GM12878 (cell line): ENCODE measurements around the gene CBLB. TPM values are rescaled to one million over a fixed set of nuclear protein-coding genes. Genes with fewer than 3 reads are reported as not detected.

Source experiments
- ATAC-seq: fragments of 200-7000 bp; cut with Tn5 transposase; 3 replicates; pipeline ENCODE4 v1.9.1; 2020; ENCODE audit warnings: mild to moderate bottlenecking, moderate library complexity
- BruUV-seq: library from RNA; stranded (reverse); fragments of 400-500 nt; replicated peaks from 2 replicates; lab custom pipeline; 2021; lab: Mats Ljungman, UMichigan
- CTCF ChIA-PET: fragments of 300-600 bp; sonication (Branson Sonifier 250); formaldehyde crosslinking; extraction: SDS; loops from one replicate; lab custom pipeline; 2021; ENCODE audit warnings: inconsistent platforms; lab: Yijun Ruan, JAX
- POLR2A ChIA-PET: fragments of 350-600 bp; formaldehyde crosslinking; extraction: SDS; loops from one replicate; lab custom pipeline; 2021; ENCODE audit warnings: inconsistent platforms; lab: Charles Lee
- RAD21 ChIA-PET: fragments of 300-600 bp; sonication (Branson Sonifier 250); formaldehyde crosslinking; loops from one replicate; lab custom pipeline; 2023; ENCODE audit warnings: antibody characterized with exemption; ENCODE audit not compliant: unreplicated experiment; lab: Charles Lee
- SMC1A ChIA-PET: fragments of 300-600 bp; sonication (Branson Sonifier 250); formaldehyde crosslinking; loops from one replicate; lab custom pipeline; 2023; ENCODE audit not compliant: unreplicated experiment, uncharacterized antibody; lab: Charles Lee
- DNase-seq: peaks from one replicate; pipeline ENCODE4 v3.0.0-alpha.2; 2011; ENCODE audit warnings: low read depth, low spot score
- FAIRE-seq: peaks from 3 replicates; lab custom pipeline; 2011; peaks lifted over from hg19 to GRCh38; lab: Jason Lieb, UNC
- H2AFZ ChIP-seq: 2 replicates; pipeline ENCODE4 v1.6.0; 2011; ENCODE audit warnings: low read depth, low read length, control low read depth; ENCODE audit not compliant: control insufficient read depth
- H3K27ac ChIP-seq: 2 replicates; pipeline ENCODE4 v1.5.1; 2011; ENCODE audit warnings: control low read depth; ENCODE audit not compliant: control insufficient read depth, insufficient read depth
- H3K27me3 ChIP-seq, 2 experiments: replicated peaks in 1 of 2; 2 replicates each; pipeline versions ENCODE4 v1.6.0 to v1.6.1; 2011; ENCODE audit warnings: low read length in 1 of 2; ENCODE audit not compliant: control insufficient read depth in 2 of 2, insufficient read depth in 2 of 2
- H3K36me3 ChIP-seq, 2 experiments: 2 replicates each; pipeline ENCODE4 v1.5.1; 2011; ENCODE audit warnings: low read length in 1 of 2; ENCODE audit not compliant: control insufficient read depth in 2 of 2, insufficient read depth in 2 of 2
- H3K4me1 ChIP-seq: 2 replicates; pipeline ENCODE4 v1.6.1; 2011; ENCODE audit warnings: mild to moderate bottlenecking, low read length, moderate library complexity, mixed read lengths; ENCODE audit not compliant: control insufficient read depth, insufficient read depth
- H3K4me2 ChIP-seq: 2 replicates; pipeline ENCODE4 v1.6.0; 2011; ENCODE audit warnings: control low read depth; ENCODE audit not compliant: control insufficient read depth, insufficient read depth
- H3K4me3 ChIP-seq: fragments of 200-600 bp; sonication (generic); 2 replicates; pipeline ENCODE4 v1.5.1; 2016
- H3K79me2 ChIP-seq: 2 replicates; pipeline ENCODE4 v1.6.0; 2011; ENCODE audit warnings: low read length; ENCODE audit not compliant: control insufficient read depth, insufficient read depth
- H3K9ac ChIP-seq: 2 replicates; pipeline ENCODE4 v1.8.0; 2011; ENCODE audit warnings: low read length, control low read depth, mixed read lengths; ENCODE audit not compliant: control insufficient read depth, insufficient read depth
- H3K9me3 ChIP-seq: replicated peaks from 3 replicates; pipeline ENCODE4 v1.5.1; 2011; ENCODE audit warnings: mild to moderate bottlenecking, low read length; ENCODE audit not compliant: control insufficient read depth, insufficient read depth
- H4K20me1 ChIP-seq: 2 replicates; pipeline ENCODE4 v1.6.0; 2011; ENCODE audit not compliant: control insufficient read depth, insufficient read depth
- CHD4 ChIP-seq: fragments of 200-600 bp; sonication (generic); IDR thresholded peaks from 2 replicates; pipeline ENCODE4 v1.6.1; 2016; ENCODE audit warnings: mild to moderate bottlenecking
- EED ChIP-seq: sonication (generic); IDR thresholded peaks from 2 replicates; pipeline ENCODE4 v1.6.1; 2016; ENCODE audit warnings: antibody characterized with exemption, low read depth
- EZH2 ChIP-seq: IDR thresholded peaks from 2 replicates; pipeline ENCODE4 v1.6.1; 2012; ENCODE audit warnings: low read depth, mild to moderate bottlenecking, control low read depth, inconsistent platforms, low read length, borderline replicate concordance; ENCODE audit not compliant: control insufficient read depth
- IRF4 ChIP-seq: IDR thresholded peaks from 2 replicates; pipeline ENCODE4 v1.6.1; 2011; ENCODE audit warnings: low read depth, low read length
- MTA2 ChIP-seq: fragments of 450-650 bp; IDR thresholded peaks from 2 replicates; pipeline ENCODE4 v1.6.1; 2016; ENCODE audit warnings: low read depth, mild to moderate bottlenecking, moderate library complexity
- NFIC ChIP-seq: IDR thresholded peaks from 2 replicates; pipeline ENCODE4 v1.6.1; 2012; ENCODE audit warnings: low read depth, mild to moderate bottlenecking, inconsistent platforms, low read length, moderate library complexity
- NFXL1 ChIP-seq: fragments of 450-650 bp; IDR thresholded peaks from 2 replicates; pipeline ENCODE4 v1.6.1; 2017; ENCODE audit warnings: antibody characterized with exemption, mild to moderate bottlenecking, borderline replicate concordance
- NR2C2 ChIP-seq: IDR thresholded peaks from 2 replicates; pipeline ENCODE4 v1.6.1; 2011; ENCODE audit warnings: borderline replicate concordance, low read depth; ENCODE audit not compliant: control insufficient read depth, insufficient read length
- SP1 ChIP-seq: IDR thresholded peaks from one replicate; pipeline ENCODE4 v1.6.1; 2011; ENCODE audit warnings: low read depth, low read length
- TCF7 ChIP-seq: IDR thresholded peaks from 2 replicates; pipeline ENCODE4 v1.6.1; 2014; ENCODE audit warnings: antibody characterized with exemption, borderline replicate concordance
- WGBS: methylation state at CpG from one replicate; pipeline ENCODE4 v1.1.6; 2016; ENCODE audit warnings: low lambda C conversion rate; ENCODE audit not compliant: insufficient replicate concordance, insufficient coverage; ENCODE audit errors: missing lambda C conversion rate; 5-methylcytosine and 5-hydroxymethylcytosine counted together
- in situ Hi-C: fragments of 300-500 bp; cut with MboI; formaldehyde crosslinking; loops from 9 replicates; pipeline ENCODE4 v1.14.3; 2018; ENCODE audit warnings: mixed read lengths
- intact Hi-C: fragments of 100-400 bp; cut with micrococcal nuclease; formaldehyde crosslinking; loops from one replicate; pipeline ENCODE4 v1.14.2; 2022; ENCODE audit not compliant: unreplicated experiment
- polyA plus RNA-seq, 11 experiments: library from polyadenylated mRNA; depleted of rRNA in 4 of 11; unstranded in 6 of 11; stranded (reverse) in 5 of 11; fragments of >200 nt; fragmentation: Nextera tagmentation in 4 of 11; fragmentation: Illumina TruSeq in 1 of 11; extraction: Ambion mirVana in 4 of 11; extraction: Trizol in 1 of 11; gene quantifications; 1 replicate in 1 of 11; 2 replicates in 10 of 11; pipeline versions ENCODE4 v1.2.1 to v1.2.3, GENCODE V29; 2011 to 2016; ENCODE audit warnings: inconsistent platforms in 2 of 11, missing spikeins in 2 of 11, low read depth in 1 of 11
- total RNA-seq, 4 experiments: library from RNA; depleted of rRNA in 3 of 4; stranded (reverse); fragments of >200 nt in 3 of 4; fragmentation: Illumina TruSeq in 1 of 4; extraction: Trizol in 1 of 4; gene quantifications; 2 replicates each; pipeline versions ENCODE4 v1.2.1 to v1.2.3, GENCODE V29; 2013 to 2021
- TF ChIP-seq, protein P1 (sequence below): IDR thresholded peaks from 2 replicates; pipeline ENCODE4 v1.6.1; 2012; ENCODE audit warnings: low read length, inconsistent platforms
- TF ChIP-seq, protein P2 (sequence below): fragments of 450-650 bp; IDR thresholded peaks from 2 replicates; pipeline ENCODE4 v1.6.1; 2017; ENCODE audit warnings: mild to moderate bottlenecking, moderate library complexity

Gene CBLB
- total and polyA plus RNA-seq, 10 of the 15 experiments (the other 5 are each of a cell fraction or from before 2014, with no cell fraction given): 17.2 to 107 (median 41.9) TPM

DNA sequence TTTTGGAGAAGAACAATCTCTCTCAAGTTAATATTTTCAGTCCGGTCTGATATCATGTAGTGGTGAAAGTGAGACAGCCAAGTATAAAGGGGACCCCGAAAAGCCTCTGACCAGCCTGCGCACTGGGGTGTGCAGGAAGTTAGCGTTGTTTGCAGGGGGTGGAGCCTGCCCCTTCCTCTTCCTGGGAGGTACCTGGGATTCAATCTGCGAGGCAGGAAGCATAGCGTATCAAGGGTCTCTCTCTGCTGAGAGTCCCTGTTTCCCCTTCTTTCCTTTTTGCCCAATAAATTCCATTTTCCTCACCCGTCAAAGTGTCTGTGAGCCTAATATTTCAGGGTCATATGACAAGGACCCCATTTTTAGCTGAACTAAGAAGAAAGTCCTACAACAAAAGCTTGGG, 44.8 kb upstream of the CBLB start:
- no peak overlapping the region for H3K4me3 ChIP-seq
- ChIA-PET RAD21 (no interaction called here), POLR2A (no interaction called here), SMC1A (interaction anchor here (1.2 kb wide), 1 partner anchor 447 kb away, joined by 3 read pairs; no protein-coding TSS in a partner anchor), CTCF (interaction anchor here (0.6 kb wide), 2 partner anchors 10 to 30 kb away, joined by 3 to 5 read pairs; no protein-coding TSS in a partner anchor)
- no peak overlapping the region for H3K4me2 ChIP-seq
- FAIRE-seq (no peak), ATAC-seq (no peak), DNase-seq (no peak)
- intact Hi-C loops (no loop called here), in situ Hi-C loops (no loop called here)
- TF ChIP-seq EZH2: no peak
- no peak for TF ChIP-seq IRF4
- no peak for TF ChIP-seq NR2C2
- no peak for TF ChIP-seq NFIC
- TF ChIP-seq TCF7: no peak
- TF ChIP-seq CHD4: no peak
- TF ChIP-seq NFXL1: no peak
- TF ChIP-seq, protein P1, sequence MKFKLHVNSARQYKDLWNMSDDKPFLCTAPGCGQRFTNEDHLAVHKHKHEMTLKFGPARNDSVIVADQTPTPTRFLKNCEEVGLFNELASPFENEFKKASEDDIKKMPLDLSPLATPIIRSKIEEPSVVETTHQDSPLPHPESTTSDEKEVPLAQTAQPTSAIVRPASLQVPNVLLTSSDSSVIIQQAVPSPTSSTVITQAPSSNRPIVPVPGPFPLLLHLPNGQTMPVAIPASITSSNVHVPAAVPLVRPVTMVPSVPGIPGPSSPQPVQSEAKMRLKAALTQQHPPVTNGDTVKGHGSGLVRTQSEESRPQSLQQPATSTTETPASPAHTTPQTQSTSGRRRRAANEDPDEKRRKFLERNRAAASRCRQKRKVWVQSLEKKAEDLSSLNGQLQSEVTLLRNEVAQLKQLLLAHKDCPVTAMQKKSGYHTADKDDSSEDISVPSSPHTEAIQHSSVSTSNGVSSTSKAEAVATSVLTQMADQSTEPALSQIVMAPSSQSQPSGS: no peak
- no peak for TF ChIP-seq SP1
- no peak for TF ChIP-seq MTA2
- TF ChIP-seq, protein P2, sequence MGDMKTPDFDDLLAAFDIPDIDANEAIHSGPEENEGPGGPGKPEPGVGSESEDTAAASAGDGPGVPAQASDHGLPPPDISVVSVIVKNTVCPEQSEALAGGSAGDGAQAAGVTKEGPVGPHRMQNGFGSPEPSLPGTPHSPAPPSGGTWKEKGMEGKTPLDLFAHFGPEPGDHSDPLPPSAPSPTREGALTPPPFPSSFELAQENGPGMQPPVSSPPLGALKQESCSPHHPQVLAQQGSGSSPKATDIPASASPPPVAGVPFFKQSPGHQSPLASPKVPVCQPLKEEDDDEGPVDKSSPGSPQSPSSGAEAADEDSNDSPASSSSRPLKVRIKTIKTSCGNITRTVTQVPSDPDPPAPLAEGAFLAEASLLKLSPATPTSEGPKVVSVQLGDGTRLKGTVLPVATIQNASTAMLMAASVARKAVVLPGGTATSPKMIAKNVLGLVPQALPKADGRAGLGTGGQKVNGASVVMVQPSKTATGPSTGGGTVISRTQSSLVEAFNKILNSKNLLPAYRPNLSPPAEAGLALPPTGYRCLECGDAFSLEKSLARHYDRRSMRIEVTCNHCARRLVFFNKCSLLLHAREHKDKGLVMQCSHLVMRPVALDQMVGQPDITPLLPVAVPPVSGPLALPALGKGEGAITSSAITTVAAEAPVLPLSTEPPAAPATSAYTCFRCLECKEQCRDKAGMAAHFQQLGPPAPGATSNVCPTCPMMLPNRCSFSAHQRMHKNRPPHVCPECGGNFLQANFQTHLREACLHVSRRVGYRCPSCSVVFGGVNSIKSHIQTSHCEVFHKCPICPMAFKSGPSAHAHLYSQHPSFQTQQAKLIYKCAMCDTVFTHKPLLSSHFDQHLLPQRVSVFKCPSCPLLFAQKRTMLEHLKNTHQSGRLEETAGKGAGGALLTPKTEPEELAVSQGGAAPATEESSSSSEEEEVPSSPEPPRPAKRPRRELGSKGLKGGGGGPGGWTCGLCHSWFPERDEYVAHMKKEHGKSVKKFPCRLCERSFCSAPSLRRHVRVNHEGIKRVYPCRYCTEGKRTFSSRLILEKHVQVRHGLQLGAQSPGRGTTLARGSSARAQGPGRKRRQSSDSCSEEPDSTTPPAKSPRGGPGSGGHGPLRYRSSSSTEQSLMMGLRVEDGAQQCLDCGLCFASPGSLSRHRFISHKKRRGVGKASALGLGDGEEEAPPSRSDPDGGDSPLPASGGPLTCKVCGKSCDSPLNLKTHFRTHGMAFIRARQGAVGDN: no peak
- no peak for TF ChIP-seq EED
- no peaks in the 10 kb centered on the region for H4K20me1 ChIP-seq
- H3K9me3 ChIP-seq: no peaks in the 10 kb centered on the region; the same call in 1 of the 3 replicates
- H3K27ac ChIP-seq: no peak overlapping the region
- no peak overlapping the region for H2AFZ ChIP-seq
- no peaks in the 10 kb centered on the region for H3K27me3 ChIP-seq
- 95% methylated on average over 7 of the region's 7 CpGs for WGBS
- no peak overlapping the region for H3K9ac ChIP-seq
- H3K79me2 ChIP-seq: no peaks in the 10 kb centered on the region
- no TSS peak for BruUV-seq
- no peaks in the 10 kb centered on the region for H3K4me1 ChIP-seq
- no peaks in the 10 kb centered on the region for H3K36me3 ChIP-seq
